Measurements from ENCODE around the gene CFAP299. TPM values are rescaled to one million over a fixed set of nuclear protein-coding genes. Genes with fewer than 3 reads are reported as not detected.

Gene CFAP299
- total RNA-seq, 1 experiment from 2014 or later = not detected

GRCh38 chr4:80507077-80507476 lies 171.5 kb downstream of the CFAP299 start:
- TF ChIP-seq TCF7L2 (IDR thresholded peaks at IDR 0.05; ENCODE audit: borderline replicate concordance, extremely low read depth, insufficient read depth, insufficient read length) = no peak
- TF ChIP-seq CEBPB (IDR thresholded peaks at IDR 0.05; ENCODE audit: low read depth) = no peak
- no peak for TF ChIP-seq YY1 (IDR thresholded peaks at IDR 0.05; ENCODE audit: extremely low read depth, insufficient replicate concordance, low read depth, low read length)
- TF ChIP-seq EGR1 (IDR thresholded peaks at IDR 0.05; ENCODE audit: low read depth) = no peak
- TF ChIP-seq SIN3A (IDR thresholded peaks at IDR 0.05; ENCODE audit: low read depth) = no peak
- TF ChIP-seq FOSL1 (IDR thresholded peaks at IDR 0.05; ENCODE audit: low read depth) = no peak
- TF ChIP-seq, protein P1, sequence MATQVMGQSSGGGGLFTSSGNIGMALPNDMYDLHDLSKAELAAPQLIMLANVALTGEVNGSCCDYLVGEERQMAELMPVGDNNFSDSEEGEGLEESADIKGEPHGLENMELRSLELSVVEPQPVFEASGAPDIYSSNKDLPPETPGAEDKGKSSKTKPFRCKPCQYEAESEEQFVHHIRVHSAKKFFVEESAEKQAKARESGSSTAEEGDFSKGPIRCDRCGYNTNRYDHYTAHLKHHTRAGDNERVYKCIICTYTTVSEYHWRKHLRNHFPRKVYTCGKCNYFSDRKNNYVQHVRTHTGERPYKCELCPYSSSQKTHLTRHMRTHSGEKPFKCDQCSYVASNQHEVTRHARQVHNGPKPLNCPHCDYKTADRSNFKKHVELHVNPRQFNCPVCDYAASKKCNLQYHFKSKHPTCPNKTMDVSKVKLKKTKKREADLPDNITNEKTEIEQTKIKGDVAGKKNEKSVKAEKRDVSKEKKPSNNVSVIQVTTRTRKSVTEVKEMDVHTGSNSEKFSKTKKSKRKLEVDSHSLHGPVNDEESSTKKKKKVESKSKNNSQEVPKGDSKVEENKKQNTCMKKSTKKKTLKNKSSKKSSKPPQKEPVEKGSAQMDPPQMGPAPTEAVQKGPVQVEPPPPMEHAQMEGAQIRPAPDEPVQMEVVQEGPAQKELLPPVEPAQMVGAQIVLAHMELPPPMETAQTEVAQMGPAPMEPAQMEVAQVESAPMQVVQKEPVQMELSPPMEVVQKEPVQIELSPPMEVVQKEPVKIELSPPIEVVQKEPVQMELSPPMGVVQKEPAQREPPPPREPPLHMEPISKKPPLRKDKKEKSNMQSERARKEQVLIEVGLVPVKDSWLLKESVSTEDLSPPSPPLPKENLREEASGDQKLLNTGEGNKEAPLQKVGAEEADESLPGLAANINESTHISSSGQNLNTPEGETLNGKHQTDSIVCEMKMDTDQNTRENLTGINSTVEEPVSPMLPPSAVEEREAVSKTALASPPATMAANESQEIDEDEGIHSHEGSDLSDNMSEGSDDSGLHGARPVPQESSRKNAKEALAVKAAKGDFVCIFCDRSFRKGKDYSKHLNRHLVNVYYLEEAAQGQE (IDR thresholded peaks at IDR 0.05; ENCODE audit: low read depth) = no peak
- TF ChIP-seq, protein P2, sequence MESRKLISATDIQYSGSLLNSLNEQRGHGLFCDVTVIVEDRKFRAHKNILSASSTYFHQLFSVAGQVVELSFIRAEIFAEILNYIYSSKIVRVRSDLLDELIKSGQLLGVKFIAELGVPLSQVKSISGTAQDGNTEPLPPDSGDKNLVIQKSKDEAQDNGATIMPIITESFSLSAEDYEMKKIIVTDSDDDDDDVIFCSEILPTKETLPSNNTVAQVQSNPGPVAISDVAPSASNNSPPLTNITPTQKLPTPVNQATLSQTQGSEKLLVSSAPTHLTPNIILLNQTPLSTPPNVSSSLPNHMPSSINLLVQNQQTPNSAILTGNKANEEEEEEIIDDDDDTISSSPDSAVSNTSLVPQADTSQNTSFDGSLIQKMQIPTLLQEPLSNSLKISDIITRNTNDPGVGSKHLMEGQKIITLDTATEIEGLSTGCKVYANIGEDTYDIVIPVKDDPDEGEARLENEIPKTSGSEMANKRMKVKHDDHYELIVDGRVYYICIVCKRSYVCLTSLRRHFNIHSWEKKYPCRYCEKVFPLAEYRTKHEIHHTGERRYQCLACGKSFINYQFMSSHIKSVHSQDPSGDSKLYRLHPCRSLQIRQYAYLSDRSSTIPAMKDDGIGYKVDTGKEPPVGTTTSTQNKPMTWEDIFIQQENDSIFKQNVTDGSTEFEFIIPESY (IDR thresholded peaks at IDR 0.05; ENCODE audit: extremely low read depth, insufficient replicate concordance, low read length) = no peak
- TF ChIP-seq POLR2A (IDR thresholded peaks at IDR 0.05; ENCODE audit: borderline replicate concordance, extremely low read depth, insufficient read depth, insufficient read length) = no peak
- no peak for TF ChIP-seq ELF1 (IDR thresholded peaks at IDR 0.05; ENCODE audit: borderline replicate concordance, low read depth)
- TF ChIP-seq ATF3 (IDR thresholded peaks at IDR 0.05) = no peak
- TF ChIP-seq ZFX (IDR thresholded peaks at IDR 0.05) = no peak
- no peak for TF ChIP-seq EZH2phosphoT487 (IDR thresholded peaks at IDR 0.05; ENCODE audit: borderline replicate concordance)
- TF ChIP-seq SRF (IDR thresholded peaks at IDR 0.05; ENCODE audit: low read depth) = no peak
- TF ChIP-seq EZH2 (IDR thresholded peaks at IDR 0.05) = no peak
- TF ChIP-seq JUND (IDR thresholded peaks at IDR 0.05) = no peak
- no peak for TF ChIP-seq SP1 (IDR thresholded peaks at IDR 0.05; ENCODE audit: low read depth)
- H3K4me2 ChIP-seq (ENCODE audit: low read length) = no peak overlapping the region
- no peaks in the 10 kb centered on the region for H3K9me2 ChIP-seq (ENCODE audit: insufficient read depth)
- DNase-seq (ENCODE audit: low read depth, low spot score) = no peak
- H3K4me1 ChIP-seq (ENCODE audit: control insufficient read depth in 1 of 2, insufficient read depth in 2 of 2, low read length in 2 of 2) = no peaks in the 10 kb centered on the region
- H3K79me2 ChIP-seq (ENCODE audit: insufficient read depth, low read length) = no peaks in the 10 kb centered on the region
- no TSS peak for BruUV-seq (replicated peaks)
- no peak for ATAC-seq
- H3K9me3 ChIP-seq (ENCODE audit: control insufficient read depth in 1 of 2, insufficient read depth in 1 of 2, low read depth in 1 of 2, low read length in 2 of 2) = no peaks in the 10 kb centered on the region
- H3K4me3 ChIP-seq (replicated peaks in 1 of 2; ENCODE audit: low read depth in 1 of 2, low read length in 2 of 2) = no peak overlapping the region
- H3K9ac ChIP-seq (ENCODE audit: low read length) = no peak overlapping the region
- POLR2A ChIA-PET = no interaction called here
- CTCF ChIA-PET = no interaction called here
- no peak overlapping the region for H3K27ac ChIP-seq (ENCODE audit: low read depth, low read length)
- H3K27me3 ChIP-seq (ENCODE audit: insufficient read depth, low read length) = no peaks in the 10 kb centered on the region
- RAD21 ChIA-PET (ENCODE audit: low non-redundant PET in 1 of 2, low total read pairs in 2 of 2, uncharacterized antibody in 2 of 2, unreplicated experiment in 2 of 2) = no interaction called here
- intact Hi-C loops (cut with micrococcal nuclease) = no loop called here
- H3K36me3 ChIP-seq (ENCODE audit: control insufficient read depth in 1 of 2, insufficient read depth in 2 of 2, low read length in 2 of 2) = no peaks in the 10 kb centered on the region
- no peaks in the 10 kb centered on the region for H4K20me1 ChIP-seq (ENCODE audit: insufficient read depth)
- H2AFZ ChIP-seq (ENCODE audit: low read depth, low read length, poor library complexity, severe bottlenecking) = no peak overlapping the region

All from HCT116 (cell line).